Glomerular endothelial cell (primary cell): ENCODE data around the gene GATA6. TPM values are rescaled to one million over a fixed set of nuclear protein-coding genes. Genes with fewer than 3 reads are reported as not detected.
"Not testable (repeated sequence)": the region's sequence is repeated elsewhere in the genome, so short reads cannot be mapped to it uniquely, and the experiment has no call there.

ENCODE experiments used
- DNase-seq: peaks from one replicate; pipeline ENCODE4 v3.0.0-alpha.2; 2011; ENCODE audit warnings: low read depth, low spot score; ENCODE audit errors: extremely low read depth
- total RNA-seq: library from RNA; depleted of rRNA; stranded (reverse); fragments of >200 nt; gene quantifications from 2 replicates; pipeline ENCODE4 v1.2.3, GENCODE V29; 2015

Gene GATA6
- total RNA-seq, 1 donor from 2014 or later = 18.1 TPM

DNA sequence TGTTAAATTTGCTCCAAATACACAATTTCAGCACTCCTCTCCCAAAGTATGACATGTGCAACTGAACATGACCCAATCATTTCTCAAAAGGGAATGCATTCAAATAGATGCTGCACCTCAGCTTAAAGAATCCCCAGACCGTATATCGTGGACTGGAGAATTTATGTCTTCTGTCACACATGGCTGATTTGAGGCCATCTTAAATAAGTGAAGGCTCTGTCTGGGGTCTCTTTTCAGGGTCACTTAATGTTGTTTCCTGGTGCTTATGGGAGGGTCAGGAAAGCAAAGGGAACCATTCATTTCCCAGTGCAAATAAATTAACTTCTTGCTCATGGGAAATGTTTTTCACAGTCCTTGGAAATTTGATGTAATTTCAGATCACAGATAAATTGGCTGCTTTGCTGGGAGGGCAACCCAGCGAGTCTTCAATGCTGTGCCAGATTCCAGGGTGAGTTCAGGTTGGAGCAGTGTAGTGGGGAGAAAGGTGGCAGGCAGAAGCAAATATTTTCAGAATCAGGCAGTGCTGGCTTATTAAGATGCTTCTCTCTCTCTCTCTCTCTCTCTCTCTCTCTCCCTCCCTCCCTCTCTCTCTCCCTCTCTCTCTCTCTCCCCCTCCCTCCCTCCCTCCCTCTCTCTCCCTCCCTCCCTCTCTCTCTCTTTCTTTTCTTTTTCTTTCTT lies 34.3 kb downstream of the GATA6 start:
- no peak for DNase-seq

DNA sequence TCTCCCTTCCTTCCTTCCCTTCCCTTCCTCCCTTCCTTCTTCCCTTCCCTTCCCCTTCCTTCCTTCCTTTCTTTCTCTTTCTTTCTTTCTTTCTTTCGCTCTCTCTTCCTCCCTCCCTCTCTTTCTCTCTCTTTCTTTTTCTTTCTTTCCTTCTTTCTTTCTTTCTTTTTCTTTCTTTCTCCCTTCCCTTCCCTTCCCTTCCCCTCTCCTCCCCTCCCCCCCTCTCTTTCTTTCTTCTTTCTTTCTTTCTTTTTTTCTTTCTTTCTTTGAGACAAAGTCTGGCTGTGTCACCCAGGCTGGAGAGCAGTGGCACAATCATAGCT lies 34.8 kb downstream of the GATA6 start:
- DNase-seq = no peak

DNA sequence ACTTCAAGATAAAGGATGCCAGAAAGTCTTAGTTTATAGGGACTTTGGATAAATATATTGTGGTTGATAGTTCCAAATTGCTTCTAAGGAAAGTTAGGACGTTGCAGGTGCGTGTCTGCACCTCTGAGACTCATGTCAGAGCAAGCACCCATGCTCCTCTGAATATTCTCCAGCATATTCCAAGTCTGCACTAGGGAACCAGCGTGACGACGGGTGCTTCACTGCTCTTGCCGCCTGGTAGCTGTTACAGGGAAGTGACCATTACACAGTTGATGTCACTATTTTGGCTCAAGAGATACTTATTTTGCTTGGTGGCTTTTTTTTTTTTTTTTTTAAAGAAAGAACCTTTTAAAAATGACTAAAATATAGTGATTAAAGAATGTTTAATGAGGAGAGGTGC lies 35.6 kb downstream of the GATA6 start:
- DNase-seq = no peak

DNA sequence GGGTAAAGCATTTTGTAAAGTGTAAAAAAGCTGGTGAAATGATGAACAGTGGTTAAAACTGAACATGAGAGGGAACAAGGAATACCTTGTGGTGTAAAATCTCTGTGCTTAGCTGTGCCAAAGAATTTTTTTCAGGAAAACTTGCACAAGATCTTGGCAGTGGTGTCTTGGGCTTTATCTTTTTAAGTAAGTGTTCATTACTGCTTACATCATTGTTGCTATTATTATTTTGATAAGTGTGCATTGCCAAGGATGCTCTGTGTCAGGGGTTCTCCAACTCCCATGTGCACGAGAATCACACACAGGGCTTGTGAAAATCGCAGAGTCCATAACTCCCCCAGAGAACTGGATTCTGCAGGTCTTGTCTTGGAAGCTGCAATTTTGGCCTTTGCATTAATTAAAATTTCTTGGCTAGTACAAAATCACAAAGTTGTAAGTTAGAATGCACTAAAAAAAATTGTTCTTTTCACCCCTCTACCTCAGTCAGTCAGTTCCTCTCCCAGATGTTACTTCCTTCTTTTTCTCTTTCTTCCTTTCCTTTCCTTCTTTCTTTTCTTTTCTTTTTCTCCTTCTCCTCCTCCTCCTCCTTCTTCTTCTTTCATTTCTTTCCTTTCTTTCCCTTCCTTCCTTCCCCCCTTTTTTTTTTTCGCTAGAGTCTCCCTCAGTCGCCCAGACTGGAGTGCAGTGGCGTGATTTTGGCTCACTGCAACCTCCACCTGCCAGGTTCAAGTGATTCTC lies 37.8 kb downstream of the GATA6 start:
- no peak for DNase-seq

DNA sequence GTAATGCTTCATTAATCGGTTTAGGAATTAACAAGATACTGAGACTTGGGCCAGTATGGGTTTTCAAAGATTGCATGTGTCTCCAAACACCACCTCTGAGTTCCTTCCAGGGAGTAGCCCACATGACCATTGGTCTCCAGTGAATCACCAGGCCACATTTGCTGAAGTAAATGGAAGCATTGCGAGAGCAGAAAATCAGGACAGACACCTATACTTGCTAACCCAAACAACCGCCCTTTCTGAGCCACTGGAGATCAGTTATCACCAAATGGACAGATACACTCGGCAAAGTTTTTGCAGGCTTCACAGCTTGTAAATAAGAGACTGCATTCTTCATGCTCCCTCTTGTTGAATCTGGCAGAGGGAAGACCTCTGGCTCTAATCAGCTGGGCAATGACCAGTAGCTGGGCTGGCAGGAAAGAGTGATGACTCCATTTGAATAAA lies 40.9 kb downstream of the GATA6 start:
- DNase-seq = no peak

DNA sequence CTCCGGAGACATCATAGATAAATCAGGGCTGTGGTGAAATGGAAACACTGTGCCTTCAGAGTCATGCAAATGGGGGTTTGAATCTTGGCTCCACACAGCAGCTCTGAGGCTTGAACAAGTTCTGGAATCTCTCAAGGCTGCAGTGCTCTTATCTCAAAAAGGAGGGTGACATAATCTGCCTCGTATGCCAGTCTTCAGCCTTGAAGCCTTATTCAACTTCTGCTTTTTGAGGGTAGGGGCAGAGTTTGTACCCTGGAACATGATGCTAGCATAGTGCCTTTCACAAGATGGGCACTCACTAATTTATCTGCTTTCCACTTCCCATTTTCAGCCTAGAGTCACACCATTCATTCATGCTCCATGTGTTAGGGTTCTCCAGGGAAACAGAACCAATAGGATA lies 42.3 kb downstream of the GATA6 start:
- no peak for DNase-seq

DNA sequence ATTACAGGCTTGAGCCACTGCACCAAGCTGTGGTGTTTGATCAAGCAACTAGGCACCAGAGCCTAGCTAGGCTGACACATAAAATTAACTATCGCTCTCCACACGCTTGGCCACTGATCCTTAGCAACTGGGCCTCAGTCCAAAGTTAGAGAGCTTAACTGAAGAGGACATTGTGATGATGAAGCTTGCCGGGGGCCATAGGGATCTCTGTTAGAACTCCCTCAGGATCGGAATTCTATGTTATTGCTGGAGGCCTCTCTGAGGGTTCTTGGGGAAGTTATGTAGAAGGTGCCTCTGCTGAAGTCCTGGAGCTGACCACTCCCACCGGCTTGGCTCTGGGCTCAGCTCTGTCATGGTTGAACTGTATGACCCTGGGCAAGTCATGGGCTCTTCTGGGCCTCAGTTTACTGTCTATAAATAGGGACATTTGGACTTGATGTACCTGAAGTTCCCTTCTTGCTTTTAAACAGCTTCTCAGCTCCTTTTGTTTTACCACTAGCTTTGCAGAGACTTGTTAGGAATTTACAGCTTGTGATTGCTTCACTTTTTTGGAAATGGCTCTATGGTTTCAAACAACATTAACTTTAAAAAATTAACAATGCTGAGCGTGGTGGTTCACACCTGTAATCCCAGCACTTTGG lies 44.1 kb downstream of the GATA6 start:
- DNase-seq = no peak

DNA sequence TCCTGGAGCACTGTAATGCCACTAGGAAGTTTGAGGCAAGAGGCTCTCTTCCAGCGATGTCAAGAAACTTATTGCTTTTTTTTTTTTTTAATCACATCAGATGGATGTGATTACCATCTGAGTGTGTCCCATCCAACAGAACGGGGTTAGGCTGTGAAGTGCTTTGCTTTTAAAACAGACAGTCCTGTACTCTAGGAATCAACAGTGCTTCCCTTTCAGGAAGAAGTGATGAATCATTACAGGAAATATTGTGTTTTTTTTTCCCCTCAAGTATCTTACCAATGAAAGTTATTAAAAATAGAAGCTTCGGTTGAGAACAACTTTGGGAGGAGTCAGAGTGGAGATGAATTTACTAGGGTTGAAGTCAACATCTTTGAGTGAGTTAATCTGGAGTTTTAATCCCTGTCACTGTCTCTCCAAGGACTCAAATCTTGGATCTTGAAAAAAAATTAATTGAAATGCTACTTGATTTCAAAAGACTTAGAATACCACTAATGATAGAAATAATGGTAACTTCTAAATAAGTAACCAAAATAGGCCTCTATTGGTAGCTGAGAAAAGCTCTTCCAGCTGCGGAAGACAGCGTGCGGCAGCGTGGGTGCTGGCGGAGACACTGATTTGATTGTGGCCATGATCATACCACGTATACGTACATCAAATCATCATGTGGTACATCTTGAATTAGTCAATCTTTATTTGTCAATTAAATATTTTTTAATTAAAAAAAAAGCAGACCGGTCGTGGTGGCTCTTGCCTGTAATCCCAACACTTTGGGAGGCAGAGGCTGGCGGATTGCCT lies 45.5 kb downstream of the GATA6 start:
- no peak for DNase-seq

DNA sequence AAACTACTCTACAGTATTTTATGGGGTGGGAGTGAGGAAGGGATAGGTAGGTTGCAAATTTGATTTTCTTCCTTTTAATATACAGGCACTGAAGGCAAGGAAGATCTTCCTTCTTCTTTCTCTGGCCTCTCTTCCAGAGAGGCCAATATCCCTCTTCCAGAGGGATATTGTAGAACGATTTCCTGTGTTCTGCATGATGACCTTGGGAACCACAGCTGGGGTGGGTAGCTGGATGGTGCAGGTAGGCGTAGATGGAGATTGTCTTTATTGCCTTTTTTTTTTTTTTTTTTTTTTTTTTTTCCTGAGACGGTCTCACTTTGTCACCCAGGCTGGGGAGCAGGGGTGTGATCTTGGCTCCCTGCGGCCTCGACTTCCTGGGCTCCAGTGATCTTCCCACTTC lies 49.4 kb downstream of the GATA6 start:
- no peak for DNase-seq

DNA sequence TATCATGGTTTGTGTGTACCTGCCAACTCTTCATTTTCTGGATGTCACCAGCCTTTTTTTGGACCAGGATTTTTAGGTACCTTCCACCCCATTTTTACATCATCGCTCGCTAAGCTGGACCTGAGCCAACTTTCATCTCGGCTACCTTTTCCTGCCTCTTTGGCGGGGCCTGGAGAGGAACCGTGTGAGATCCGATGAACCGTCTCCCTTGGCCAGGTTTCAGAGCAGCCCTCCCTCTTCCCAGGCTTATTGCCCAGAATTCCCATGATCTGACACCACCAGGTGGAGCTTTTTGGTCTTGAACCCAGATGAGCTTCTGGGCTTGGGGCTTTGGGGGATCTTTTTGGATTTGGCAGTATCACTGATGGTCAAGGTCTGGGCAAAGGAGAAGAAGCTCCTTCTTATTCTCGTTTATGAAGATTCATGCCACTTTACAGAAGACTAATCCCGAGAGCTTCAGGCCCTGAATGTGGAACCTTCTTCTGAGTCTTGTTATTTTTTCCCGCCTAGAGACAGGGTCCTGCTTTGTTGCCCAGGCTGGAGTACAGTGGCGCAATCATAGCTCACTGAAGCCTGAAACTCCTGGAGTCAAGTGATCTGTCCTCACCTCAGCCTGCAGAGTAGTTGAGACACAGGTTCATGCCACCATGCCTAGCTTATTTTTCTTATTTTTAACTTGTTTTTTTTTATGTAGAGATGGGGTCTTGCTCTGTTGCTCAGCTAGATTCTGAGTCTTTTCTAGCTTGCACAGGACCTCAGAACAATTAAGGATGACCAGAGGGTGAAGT lies 50.4 kb downstream of the GATA6 start:
- DNase-seq = no peak

DNA sequence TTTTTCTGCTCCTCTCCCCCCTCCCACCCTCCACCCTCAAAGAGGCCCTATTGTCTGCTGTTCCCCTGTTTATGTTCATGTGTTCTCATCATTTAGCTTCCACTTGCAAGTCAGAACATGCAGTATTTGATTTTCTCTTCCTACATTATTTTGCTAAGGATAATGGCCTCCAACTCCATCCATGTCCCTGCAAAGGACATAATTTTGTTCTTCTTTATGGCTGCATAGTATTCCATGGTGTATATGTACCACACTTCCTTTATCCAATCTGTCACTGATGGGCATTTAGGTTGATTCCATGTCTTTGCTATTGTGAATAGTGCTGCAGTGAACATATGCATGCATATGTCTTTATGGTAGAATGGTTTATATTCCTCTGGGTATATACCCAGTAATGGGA lies 51.2 kb downstream of the GATA6 start:
- not testable (repeated sequence) for DNase-seq

DNA sequence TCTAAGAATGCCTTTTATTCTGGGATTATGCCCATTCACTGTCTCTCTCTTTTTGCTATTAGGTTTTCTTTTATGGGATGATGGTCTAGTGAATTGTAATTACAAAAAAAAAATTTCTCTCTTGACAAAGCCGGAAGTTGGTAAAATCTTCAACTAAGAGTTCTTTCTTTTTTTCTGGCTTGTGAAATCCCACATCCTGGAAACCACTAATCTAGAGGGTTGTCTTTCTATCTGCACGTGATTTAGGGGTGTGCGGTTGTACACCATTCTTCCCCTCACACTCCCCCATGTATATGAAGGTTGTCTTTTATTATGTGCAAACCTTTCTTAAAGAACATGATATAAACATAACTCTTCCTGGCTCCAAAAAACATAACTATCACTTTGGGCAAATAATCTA lies 52.0 kb downstream of the GATA6 start:
- no peak for DNase-seq

DNA sequence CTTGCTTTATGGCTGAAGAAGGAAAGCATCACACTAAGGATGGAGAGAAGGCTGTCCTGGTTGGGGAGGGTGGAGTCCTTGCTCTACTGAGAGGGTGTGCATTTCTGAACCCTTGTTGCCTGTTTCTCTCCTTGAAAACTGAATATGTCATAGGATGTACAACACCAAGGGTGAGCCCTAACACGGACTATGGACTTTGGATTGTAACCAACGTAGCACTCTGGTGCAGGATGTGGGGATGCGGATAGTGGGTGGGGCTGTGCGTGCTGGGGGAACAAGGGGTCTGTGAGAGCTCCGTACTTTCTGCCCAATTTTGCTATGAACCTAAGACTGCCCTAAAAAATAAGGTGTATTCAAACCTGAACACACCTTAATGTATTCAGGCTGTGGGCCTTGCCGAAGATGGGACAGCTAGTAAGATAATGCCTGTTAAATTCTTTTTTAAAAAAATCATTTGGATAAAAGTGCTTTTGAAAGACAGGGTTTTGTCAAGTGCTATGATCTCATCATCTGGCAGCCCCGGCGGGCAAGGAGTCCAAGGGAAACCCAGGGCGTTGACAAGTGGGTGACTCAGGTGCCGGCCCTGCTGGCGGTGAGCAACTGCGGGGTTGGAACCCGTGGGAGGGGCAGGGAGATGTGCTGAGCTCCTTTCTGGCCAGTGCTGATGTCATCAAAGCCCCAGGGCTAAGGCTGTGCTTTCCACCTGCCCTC lies 54.0 kb downstream of the GATA6 start:
- no peak for DNase-seq

DNA sequence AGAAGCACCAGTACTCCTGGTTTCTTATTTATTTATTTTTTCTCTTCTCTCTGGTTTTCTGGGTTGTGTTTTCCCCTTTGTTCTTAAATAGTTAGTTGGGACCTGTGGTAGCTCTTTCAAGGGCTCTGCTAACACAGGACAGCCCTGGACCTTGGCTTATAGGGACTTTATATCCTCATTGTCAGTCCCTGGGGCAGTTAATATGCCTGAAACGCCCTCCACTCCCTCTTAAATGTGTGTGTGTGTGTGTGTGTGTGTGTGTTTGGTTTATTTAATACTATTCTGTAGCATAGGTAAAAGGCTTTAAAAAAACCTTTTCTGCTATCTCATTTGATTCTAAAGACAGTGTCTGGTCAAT lies 54.6 kb downstream of the GATA6 start:
- DNase-seq = no peak

DNA sequence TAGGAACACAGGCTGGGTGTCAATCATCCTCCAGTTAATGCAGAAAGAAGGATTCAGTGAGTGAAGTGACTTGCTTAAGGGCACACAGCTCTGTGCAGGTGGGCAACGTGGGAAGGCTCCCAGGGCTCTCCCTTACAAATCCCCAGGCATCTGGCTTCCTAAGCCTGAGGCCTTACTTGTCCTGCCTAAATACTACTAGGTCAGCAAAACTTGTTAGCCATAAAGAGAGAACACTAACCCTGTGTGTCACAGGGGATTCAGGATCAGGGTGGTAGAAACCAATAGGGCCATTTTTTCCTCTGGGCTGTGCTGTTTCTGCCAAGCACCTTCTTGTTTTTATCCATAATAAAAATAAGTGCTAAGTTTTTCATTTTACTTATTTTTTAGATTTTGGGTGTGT lies 55.0 kb downstream of the GATA6 start:
- DNase-seq = no peak

DNA sequence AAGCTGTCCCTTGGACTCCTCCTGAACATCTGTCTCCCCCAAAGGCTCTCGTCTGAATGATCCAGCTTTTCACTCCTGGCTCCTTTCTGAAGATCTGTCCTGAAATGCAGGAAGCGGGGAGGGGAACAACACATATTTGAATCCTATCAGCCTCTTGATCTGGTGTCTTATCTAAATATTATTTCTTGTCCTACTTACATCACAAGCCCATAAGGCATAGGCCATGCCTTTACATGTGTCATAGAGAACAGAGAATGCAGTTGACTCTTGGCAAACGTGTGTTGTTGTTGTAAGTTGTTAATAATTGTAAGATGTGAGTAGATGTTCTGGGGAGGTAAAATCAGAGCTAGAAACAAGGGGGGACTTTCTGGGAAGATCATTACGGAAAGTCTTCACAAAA lies 57.4 kb downstream of the GATA6 start:
- DNase-seq = no peak

DNA sequence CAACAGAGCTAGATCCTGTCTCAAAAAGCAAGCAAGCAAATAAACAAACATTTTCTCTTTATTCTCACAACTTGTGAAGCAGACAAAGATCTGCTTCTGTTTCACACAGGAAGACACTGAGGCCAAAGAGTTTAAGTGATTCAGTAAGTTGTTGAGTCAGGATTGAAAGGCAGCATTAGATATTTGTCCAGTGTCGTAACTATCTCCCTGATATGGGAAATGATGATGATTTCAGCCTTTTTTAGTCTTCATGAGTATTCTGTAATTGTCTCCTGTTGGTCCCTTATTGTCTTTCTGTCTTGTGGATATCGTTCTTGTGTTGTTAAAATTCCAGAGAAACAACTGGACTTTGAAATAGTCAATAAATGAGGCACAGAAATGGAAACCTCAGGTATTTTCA lies 59.6 kb downstream of the GATA6 start:
- no peak for DNase-seq

DNA sequence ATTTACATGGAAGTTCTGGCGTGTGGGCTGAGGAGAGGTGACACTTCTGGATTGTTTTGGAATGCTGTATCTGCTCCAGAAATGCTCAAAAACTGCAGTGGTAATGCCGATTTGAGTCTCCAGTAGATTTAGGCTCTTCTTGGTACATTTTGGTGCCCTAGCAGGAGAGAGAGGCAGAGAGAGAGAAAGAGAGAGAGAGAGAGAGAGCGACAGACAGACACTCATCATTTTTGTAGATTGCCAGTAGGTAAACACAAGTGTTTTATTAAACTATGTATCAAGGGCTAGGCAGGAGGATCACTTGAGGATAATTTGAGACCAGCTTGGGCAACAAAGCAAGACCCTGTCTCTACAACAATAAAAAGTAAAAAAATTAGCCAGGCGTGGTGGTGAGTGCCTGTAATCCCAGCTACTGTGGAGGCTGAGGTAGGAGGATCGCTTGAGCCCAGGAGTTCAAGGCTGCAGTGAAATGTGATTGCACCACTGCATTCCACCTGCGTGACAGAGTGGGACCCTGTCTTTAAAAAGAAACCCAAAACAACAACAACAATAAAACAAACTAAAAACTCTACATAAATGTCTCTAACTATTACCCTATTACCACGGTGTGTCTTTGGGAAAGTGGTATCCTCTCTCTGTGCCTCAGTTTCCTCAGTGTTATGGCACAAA lies 60.2 kb downstream of the GATA6 start:
- DNase-seq = no peak

DNA sequence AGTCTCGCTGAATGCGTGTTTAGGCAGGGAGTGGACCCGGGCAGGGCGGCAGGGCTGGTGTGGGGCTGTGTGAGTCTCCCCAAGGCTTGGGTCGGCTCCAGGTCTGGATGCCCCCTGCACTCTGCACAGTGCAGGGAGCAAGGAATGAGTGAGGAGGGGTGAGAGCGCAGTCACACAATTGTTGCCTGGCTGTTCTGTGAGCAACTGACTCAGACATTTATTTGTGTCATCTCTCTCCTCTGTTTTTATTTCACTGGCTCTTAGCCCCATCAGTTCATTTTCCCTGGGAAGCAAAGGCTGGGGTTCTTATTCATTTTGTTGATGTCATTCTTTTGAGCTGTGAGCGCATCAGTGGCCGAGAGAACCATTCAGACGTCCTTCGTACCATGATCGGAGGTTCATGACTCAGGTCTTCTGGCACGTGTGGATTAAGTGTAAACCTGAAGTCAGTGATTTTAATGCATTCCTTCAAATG lies 61.1 kb downstream of the GATA6 start:
- no peak for DNase-seq
